Measurements from ENCODE around the gene CCPG1.

CCPG1 gene

GRCh38 chr15:55319537-55320237, 88.5 kb downstream of the CCPG1 start:
- DNase-seq (ENCODE audit: low spot score): no peak

GRCh38 chr15:55318588-55319494, 89.3 kb downstream of the CCPG1 start, which contains the start of the genes PIGB and PIGBOS1:
Gene PIGB, plus strand, starts transcription at chr15:55319222. Its CDS starts 29 bp downstream, at chr15:55319251.
Gene PIGBOS1, minus strand, starts transcription at chr15:55319123. Its CDS starts 1,331 bp downstream, at chr15:55317792.
- peak; percentile 82 for DNase-seq (ENCODE audit: low spot score)
